Measurements from ENCODE around the gene DDX24.

Gene DDX24

GRCh38 chr14:94113908-94114588 is 33.0 kb upstream of the DDX24 start:
- no peak for DNase-seq

- DNase-seq = no peak
Measured at GRCh38 chr14:94113490-94113889, 32.5 kb upstream of the DDX24 start.

DNA sequence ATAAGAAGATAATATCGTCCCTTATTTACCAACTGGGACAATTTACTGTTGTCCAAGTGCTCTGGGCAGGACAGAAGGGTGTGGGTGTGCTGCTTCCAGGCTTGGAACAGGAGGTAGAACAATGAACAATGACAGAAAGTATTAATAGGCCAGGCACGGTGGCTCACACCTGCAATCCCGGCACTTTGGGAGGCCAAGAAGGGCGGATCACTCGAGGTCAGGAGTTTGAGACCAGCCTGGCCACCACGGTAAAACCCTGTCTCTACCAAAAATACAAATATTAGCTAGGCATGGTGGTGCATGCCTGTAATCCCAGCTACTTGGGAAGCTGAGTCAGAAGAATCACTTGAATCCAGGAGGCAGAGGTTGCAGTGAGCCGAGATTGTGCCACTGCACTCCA is 32.1 kb upstream of the DDX24 start:
- no peak for DNase-seq

GRCh38 chr14:94112513-94113063 is 31.6 kb upstream of the DDX24 start:
- no peak for DNase-seq

GRCh38 chr14:94111276-94112095 is 30.5 kb upstream of the DDX24 start:
- DNase-seq = no peak

DNA sequence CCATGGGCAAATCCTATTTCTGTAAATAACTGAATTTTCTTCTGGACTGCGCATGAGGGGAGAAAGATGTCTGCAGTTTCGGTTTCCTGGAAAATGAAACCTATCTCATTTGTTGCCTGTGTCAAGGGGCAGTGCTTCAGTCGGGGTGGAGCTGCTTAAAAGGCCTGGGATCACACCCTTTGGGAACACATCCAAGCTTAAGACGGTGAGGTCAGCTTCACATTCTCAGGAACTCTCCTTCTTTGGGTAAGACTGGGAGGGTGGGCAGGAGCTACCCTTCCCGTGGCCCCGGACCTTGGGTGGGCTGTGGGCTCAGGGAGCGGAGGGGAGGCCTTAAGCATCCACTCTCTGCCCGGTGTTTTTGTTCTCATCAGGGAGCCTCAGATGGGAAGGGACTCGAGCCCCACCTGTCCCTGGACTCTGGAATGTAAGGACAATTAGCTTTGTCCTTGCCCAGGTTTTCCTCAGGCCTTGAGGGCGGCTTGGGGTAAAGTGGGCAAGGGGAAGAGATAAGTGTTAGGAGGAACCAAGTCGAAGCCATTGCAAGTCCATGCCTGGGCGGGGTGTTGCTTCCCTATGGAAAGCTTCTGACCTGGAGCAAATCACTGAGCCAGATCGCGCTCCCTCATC is 29.7 kb upstream of the DDX24 start, which contains the start of gene IFI27:
Gene IFI27, plus strand, starts transcription at position 185 of the 630 bp plus-strand sequence.
- no peak for DNase-seq

- no peak for DNase-seq
Measured at GRCh38 chr14:94109915-94110250, 28.9 kb upstream of the DDX24 start.

- no peak for DNase-seq
Measured at GRCh38 chr14:94104731-94105130, 23.7 kb upstream of the DDX24 start.

- DNase-seq = no peak
Measured at GRCh38 chr14:94103554-94104150, 22.6 kb upstream of the DDX24 start.

DNA sequence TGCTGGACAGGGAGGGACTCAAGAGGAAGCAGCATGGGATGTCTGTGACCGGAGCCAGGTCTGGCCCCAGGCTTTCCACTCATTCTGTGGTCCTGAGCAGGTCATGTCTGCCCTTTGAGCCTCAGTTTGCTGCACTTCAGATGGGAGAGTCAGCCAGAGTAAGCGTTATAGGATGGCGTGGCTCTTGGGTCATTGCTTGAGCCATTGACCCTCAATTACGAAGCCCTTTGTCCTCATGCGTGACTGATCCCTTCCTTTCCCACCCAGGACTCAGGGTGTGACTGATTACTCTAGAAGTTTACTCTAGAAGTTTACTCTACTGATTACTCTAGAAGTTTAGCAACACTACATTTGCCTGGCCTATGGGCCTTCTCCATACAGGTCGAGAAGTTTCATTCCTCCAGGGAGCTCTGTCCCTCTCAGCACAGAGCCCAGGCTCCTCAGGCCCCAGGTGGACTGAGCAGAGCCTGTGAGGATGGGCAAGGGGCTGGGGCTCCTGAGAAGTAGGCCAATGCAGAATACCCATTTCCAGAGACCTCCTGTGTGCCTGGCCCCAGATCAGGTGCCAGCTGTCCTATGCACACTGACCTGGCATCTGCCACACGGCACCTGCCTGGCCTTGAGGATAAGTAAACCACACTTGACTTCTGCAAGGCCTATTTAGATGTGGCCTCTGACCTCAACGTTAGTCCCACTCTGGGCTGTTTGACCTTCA is 21.9 kb upstream of the DDX24 start:
- DNase-seq = no peak

DNA sequence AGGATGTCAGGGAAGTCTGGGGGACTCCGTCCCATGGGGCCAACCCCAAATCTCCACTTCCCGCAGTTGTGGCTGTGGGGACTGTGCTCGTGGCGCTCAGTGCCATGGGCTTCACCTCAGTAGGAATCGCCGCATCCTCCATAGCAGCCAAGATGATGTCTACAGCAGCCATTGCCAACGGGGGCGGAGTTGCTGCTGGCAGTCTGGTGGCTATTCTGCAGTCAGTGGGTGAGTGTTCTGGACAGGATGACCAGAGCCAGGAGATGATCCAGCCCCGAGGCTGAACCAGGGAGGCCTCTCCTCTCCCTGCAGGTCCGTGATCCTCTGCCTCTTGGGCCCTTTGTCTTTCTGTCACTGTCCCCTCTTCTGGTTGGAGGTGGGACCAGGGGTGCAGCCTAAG is 20.7 kb upstream of the DDX24 start:
- DNase-seq = no peak

GRCh38 chr14:94100847-94101246 is 19.8 kb upstream of the DDX24 start:
- no peak for DNase-seq

DNA sequence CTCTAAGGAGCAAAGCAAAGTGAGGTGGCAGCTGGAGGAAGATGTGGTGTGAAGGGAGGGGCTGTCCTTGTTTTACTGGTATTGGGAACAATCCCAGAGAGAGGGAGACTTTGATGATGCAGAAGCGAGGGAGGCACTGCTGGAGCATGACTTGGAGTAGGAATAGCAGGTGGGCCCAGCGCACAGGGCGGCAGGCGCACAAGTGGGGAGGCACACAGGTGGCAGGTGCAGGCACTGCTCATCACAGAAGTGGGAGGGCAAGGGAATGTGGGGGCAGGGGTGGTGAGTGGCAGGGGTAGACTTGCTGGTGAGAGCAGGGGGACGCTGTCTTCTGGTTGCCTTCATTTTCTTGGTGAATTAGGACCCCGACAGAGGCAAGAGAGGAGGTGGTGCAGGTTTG is 18.0 kb upstream of the DDX24 start:
- no peak for DNase-seq

GRCh38 chr14:94098326-94098992 is 17.5 kb upstream of the DDX24 start:
- no peak for DNase-seq

- DNase-seq = no peak
Measured at GRCh38 chr14:94097091-94097490, 16.1 kb upstream of the DDX24 start.

DNA sequence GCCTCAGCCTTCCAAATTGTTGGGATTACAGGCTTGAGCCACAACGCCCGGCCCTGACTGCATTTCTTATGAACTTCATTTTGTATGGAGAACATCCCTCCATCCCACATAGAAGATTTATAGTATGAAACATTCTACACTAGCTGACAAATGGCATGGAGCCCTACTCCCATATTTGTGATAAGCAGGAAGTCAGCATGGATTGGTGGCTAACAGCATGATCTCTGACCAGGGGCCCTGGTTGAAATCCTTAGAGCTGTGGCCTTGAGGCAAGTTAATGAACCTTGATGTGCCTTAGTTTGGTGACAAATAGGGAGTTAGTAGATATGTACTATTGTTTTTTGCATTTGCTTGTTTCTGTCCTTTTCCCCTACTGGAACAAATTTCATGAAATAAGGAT is 12.4 kb upstream of the DDX24 start:
- no peak for DNase-seq

GRCh38 chr14:94089479-94089878 is 8.5 kb upstream of the DDX24 start:
- no peak for DNase-seq

GRCh38 chr14:94088516-94088915 is 7.5 kb upstream of the DDX24 start:
- no peak for DNase-seq

DNA sequence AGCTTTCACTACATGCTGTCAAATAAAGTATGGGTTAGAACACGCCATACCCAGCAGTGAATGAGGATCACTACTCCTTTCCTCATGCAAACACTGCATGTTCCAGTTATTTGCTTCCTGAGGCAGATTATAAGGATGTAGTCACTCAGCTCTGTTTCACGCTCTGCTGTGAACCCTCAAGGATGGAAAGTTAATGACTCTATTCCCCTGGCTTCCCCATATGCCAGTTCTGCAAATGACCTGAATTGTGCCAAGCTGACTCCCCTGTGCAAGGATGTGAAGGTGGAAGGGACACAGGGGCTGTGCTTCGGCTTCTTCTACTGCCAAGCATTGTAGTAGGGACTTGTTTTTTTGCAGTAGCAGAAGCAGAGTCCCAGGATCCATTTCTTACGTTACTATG is 6.9 kb upstream of the DDX24 start:
- no peak for DNase-seq

DNA sequence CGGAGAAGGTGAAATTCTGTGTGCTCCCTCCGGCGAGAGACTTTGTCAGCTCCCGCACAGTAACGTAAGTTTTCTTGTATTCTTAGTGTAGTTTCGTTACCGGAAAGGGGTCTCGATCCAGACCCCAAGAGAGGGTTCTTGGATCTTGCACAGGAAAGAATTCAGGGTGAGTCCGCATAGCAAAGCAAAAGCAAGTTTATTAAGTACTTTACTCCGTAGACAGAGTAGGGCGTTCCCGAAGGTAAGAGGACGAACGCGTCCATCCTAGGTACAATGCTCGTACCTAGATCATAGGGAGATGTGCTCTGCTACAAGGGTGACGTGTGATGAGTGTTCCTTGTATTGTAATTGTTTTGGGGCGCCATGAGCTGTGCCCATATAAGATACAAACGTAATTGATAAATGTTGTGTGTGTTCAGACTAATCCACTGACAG is 401 bp upstream of the DDX24 start:
- no peak for DNase-seq

DNA sequence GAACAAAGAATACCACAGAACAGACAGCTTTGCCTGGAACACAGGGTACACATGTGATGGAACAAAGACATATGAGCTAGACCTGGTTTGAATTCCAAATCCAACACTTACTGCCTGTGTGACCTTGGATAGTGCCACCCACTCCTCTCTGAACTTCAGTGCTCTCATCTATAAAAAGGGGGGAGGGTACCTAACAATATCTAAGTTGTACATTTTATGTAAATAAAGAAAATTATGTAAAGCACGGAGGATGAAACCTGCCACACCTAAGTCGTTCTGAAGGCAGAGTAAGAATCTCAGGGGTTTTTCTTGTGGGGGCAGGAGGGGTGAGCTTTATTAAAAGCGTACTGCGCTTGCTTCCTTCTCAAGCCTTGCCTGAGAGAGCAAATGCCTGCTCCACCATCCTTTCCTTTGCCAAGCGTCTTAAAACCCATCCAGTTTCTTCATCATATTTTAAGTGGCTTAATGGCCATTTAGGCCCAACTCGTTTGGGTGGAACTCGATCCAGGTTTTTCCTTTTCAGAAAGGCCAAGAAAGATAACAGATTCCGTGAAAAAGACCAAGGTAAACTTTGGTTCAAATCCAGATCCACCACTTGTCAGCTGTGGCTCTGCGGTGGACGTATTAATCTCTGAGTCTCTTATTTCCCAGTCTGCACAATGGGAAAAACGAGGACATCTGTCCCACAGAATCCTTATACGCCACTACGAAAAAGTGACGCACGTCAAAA is 946 bp downstream of the DDX24 start:
- DNase-seq = no peak

Measured in GF-D8 (cell line).